Fibroblast of mammary gland (primary cell): Measurements from ENCODE around the gene FAXC.

Experiments
- DNase-seq: peaks from one replicate; pipeline ENCODE4 v3.0.0-alpha.2; 2010; ENCODE audit warnings: low read depth
- H3K4me3 ChIP-seq: 2 replicates; pipeline ENCODE4 v1.5.1; 2011; ENCODE audit warnings: low read depth, mild to moderate bottlenecking, low read length, moderate library complexity; ENCODE audit not compliant: control insufficient read depth
- TF ChIP-seq, protein P1 (sequence below): conservative IDR thresholded peaks from 2 replicates; pipeline ENCODE4 v1.5.1; 2011; ENCODE audit warnings: low read depth, low read length, inconsistent platforms; ENCODE audit not compliant: control insufficient read depth, insufficient read depth

The FAXC gene

DNA sequence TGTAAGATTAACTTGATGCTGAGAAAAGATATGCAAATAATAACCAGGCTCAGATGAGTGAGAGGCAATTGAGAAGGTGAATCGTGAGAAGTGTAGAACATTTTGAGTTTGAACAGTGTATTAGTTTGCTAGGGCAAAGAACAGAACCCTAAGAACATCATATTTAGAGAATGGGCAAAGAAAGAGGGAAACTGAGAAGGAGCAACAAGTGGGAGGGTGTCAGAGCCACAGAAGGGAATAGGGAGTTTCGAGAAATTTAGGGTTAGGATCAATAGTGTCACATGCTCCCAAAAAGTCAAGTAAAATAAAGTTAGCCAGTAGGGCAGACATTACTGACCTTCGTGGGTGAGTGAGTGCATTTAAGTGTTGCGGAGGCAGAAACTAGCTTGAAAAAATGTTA lies 5.5 kb upstream of the FAXC start:
- no peak overlapping the region for H3K4me3 ChIP-seq
- TF ChIP-seq, protein P1, sequence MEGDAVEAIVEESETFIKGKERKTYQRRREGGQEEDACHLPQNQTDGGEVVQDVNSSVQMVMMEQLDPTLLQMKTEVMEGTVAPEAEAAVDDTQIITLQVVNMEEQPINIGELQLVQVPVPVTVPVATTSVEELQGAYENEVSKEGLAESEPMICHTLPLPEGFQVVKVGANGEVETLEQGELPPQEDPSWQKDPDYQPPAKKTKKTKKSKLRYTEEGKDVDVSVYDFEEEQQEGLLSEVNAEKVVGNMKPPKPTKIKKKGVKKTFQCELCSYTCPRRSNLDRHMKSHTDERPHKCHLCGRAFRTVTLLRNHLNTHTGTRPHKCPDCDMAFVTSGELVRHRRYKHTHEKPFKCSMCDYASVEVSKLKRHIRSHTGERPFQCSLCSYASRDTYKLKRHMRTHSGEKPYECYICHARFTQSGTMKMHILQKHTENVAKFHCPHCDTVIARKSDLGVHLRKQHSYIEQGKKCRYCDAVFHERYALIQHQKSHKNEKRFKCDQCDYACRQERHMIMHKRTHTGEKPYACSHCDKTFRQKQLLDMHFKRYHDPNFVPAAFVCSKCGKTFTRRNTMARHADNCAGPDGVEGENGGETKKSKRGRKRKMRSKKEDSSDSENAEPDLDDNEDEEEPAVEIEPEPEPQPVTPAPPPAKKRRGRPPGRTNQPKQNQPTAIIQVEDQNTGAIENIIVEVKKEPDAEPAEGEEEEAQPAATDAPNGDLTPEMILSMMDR, result no peak
- no peak for DNase-seq

DNA sequence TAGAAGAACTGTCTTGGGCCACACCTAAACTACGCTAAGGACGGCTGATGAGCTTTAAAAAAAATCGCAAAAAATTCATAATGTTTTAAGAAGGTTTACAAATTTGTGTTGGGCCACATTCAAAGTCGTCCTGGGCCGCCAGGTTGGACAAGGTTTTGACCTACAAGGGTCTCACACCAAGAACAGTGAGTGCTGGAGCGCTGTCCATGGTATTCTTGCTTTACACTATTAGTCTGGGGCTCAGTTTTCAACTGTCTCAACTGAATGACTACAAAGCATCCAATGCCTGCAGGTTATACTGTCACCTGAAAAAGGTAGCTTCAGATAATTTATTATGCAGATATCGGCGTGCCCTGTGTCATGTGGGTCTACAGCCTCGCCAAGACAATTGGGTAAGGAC lies 3.7 kb upstream of the FAXC start:
- no peak overlapping the region for H3K4me3 ChIP-seq
- no peak for DNase-seq
- TF ChIP-seq, protein P1, result no peak

DNA sequence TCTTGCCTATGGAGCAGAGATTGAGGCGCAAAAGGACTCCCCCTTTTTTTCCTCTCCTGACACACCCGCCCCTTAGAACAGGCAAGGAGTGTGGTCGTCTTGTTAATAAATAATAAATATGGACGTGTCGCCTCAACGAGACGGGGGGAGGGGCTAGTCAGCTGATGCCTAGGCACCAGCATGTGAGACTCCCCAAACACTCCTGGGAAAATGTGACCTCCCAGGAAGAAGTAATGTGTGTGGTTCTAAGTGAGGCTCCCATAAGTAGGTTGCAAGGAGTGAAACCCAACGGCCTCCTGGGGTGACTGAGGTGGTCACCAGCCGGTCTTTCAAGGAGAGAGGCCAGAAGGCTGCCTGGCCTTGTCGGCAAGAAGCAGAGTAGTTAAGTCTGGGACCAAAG lies 1.1 kb upstream of the FAXC start:
- no peak overlapping the region for H3K4me3 ChIP-seq
- no peak for DNase-seq
- TF ChIP-seq, protein P1, result no peak

DNA sequence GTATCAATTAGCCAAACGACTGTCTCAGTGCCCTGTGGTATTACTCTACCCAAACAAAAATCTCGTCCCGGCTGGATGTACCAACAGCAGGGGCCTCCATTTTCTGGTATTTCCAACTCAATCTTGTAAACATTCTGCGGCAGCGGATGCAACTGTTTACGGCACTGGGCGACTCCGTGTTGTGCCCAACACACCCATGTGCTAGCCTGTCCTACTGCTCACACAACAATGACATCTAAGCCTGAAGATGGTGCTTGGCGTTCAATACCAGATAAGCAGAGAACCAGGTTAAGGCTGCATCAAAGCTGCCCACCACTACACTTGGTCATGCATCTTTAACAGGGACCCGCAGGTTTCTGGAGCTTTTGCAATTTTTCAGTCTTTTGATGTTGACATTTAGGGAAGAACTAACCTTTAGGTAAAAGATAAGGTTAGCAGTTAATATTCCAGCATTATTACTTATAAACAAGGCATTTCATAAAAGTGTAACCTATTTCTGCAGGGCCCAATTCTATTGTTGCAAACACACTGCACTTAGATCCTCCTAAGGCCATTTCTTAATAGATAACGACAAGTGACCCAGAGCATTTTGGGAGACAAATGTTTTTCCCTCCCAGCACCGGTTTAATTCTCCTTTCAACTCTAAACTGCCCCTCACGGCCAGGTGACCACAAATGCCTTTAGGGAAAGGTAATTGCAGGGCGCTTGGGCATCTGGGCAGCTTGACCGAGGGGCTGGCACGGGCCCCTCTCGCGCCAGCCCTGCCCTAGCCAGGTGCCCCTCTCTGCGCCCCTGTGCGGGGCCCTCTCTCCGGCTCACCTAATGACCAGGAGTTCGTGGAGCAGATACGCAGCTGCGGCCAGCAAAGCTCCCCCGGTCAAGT lies 945 bp downstream of the FAXC start:
- TF ChIP-seq, protein P1, result no peak
- peak overlapping the region; percentile 50 for H3K4me3 ChIP-seq
- DNase-seq, result no peak

DNA sequence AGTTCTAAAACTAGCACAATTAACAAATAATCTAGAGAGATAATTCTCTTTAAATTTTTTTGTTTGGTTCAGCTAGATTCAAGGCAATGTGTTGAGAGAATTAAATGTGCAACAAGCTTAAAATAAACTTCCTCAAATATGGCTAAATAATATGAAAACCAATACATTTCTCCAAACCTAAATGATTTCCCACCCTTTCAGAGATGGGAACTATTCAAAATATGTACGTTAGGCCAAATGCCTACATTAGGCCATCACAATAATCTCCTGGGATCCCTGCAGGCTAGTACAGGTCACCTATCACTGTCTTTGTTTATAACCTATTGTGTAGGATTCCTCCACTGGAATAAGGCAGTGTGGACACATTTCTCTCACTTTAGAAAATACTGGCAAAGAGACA lies 1.7 kb downstream of the FAXC start:
- H3K4me3 ChIP-seq, result no peak overlapping the region
- TF ChIP-seq, protein P1, result no peak

DNA sequence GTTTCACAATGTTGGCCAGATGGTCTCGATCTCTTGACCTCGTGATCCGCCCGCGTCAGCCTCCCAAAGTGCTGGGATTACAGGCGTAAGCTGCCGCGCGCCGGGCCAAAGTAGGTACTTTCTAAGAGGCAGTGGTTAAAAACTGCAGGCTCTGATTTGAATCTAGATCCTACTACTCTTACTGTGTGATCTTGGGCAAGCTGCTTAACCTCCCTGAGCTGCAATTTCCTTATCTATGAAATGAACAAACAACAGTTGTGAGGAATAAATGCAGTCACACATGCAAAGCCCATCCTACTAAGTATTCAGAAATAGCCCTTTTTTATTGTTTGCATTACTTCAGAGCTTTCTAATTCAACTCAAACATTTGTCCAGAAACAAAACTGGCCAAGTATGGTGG lies 2.9 kb downstream of the FAXC start:
- TF ChIP-seq, protein P1, result no peak

More for the DNA sequence above, 1.7 kb downstream of the FAXC start:
- DNase-seq, result no peak

More for the DNA sequence above, 2.9 kb downstream of the FAXC start:
- no peak for DNase-seq
- no peak overlapping the region for H3K4me3 ChIP-seq
